Loucy (cell line): Measurements from ENCODE around the gene SLCO4A1.

ENCODE experiments used
- CTCF ChIP-seq: fragments of 200-600 bp; sonication (generic); conservative IDR thresholded peaks from 2 replicates; pipeline ENCODE4 v1.5.1; 2014; ENCODE audit warnings: mild to moderate bottlenecking, antibody characterized with exemption, low read length
- EZH2phosphoT487 ChIP-seq: fragments of 200-600 bp; IDR thresholded peaks from 2 replicates; pipeline ENCODE4 v1.6.1; 2018; ENCODE audit warnings: antibody characterized with exemption, mild to moderate bottlenecking, moderate library complexity, borderline replicate concordance

GRCh38 chr20:62614961-62615680 lies 27.2 kb upstream of the SLCO4A1 start:
- TF ChIP-seq EZH2phosphoT487: no peak
- TF ChIP-seq CTCF: no peak
